ENCODE results near the gene PIGC.

- no peak for TF ChIP-seq CTCF (IDR thresholded peaks at IDR 0.05; ENCODE audit: low read depth, low read length, missing input control)
- no peak for TF ChIP-seq EGR1 (IDR thresholded peaks at IDR 0.05; ENCODE audit: low read depth in 2 of 2)
- no peak for TF ChIP-seq TAF1 (conservative IDR thresholded peaks at IDR 0.05)
- no peak for TF ChIP-seq REST (IDR thresholded peaks at IDR 0.05)
- TF ChIP-seq FOXA1 (IDR thresholded peaks at IDR 0.05) = no peak
- TF ChIP-seq RXRA (IDR thresholded peaks at IDR 0.05) = no peak
- no peak for TF ChIP-seq JUND (IDR thresholded peaks at IDR 0.05)
- no peak for TF ChIP-seq GABPA (IDR thresholded peaks at IDR 0.05 in 1 of 2, conservative IDR thresholded peaks at IDR 0.05 in 1 of 2)
- TF ChIP-seq ZBTB33 (IDR thresholded peaks at IDR 0.05) = no peak
- no peak for TF ChIP-seq YY1 (IDR thresholded peaks at IDR 0.05)
- TF ChIP-seq NR2F2 (IDR thresholded peaks at IDR 0.05) = no peak
- TF ChIP-seq SP1 (IDR thresholded peaks at IDR 0.05) = no peak
Observed at GRCh38 chr1:172487550-172487949, 43.7 kb upstream of the PIGC start.

Data from liver (tissue), 3 donors.